T47D (cell line): ENCODE measurements around the gene PLBD2.
A peak's percentile ranks its signal among the peaks of the same experiment; 100 is the strongest.

Experiments
- DNase-seq, 2 experiments: peaks; one replicate each; pipeline versions ENCODE4 v3.0.0 to v3.0.0-alpha.2; 2011 to 2012; ENCODE audit warnings: low read depth in 1 of 2, low spot score in 1 of 2
- JUND ChIP-seq: IDR thresholded peaks from 2 replicates; pipeline ENCODE4 v1.6.1; 2012; ENCODE audit warnings: low read depth
- in situ Hi-C: cut with HindIII; loops from 2 replicates; pipeline ENCODE4 v1.10.0; 2016; ENCODE audit warnings: low sequenced_read_pairs, low pct_unique_long_range_greater_than_20kb

Gene PLBD2, protein sequence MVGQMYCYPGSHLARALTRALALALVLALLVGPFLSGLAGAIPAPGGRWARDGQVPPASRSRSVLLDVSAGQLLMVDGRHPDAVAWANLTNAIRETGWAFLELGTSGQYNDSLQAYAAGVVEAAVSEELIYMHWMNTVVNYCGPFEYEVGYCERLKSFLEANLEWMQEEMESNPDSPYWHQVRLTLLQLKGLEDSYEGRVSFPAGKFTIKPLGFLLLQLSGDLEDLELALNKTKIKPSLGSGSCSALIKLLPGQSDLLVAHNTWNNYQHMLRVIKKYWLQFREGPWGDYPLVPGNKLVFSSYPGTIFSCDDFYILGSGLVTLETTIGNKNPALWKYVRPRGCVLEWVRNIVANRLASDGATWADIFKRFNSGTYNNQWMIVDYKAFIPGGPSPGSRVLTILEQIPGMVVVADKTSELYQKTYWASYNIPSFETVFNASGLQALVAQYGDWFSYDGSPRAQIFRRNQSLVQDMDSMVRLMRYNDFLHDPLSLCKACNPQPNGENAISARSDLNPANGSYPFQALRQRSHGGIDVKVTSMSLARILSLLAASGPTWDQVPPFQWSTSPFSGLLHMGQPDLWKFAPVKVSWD

GRCh38 chr12:113358381-113359132, at the start of gene PLBD2:
Gene PLBD2 (plus strand): TSS chr12:113358587. CDS start chr12:113358601, 14 bp downstream.
- TF ChIP-seq JUND: no peak
- in situ Hi-C loops: no loop called here
- peak; percentile 93 to 95 for DNase-seq

- peak in 1 of 2 experiments; percentile 74 for DNase-seq
- no peak for TF ChIP-seq JUND
Observed at GRCh38 chr12:113310489-113310888, 47.9 kb upstream of the PLBD2 start.

GRCh38 chr12:113314121-113314529, 44.3 kb upstream of the PLBD2 start:
- no peak for DNase-seq
- no peak for TF ChIP-seq JUND
- in situ Hi-C loops: no loop called here

More at GRCh38 chr12:113310489-113310888, 47.9 kb upstream of the PLBD2 start:
- in situ Hi-C loops: no loop called here

- no peak for DNase-seq
- in situ Hi-C loops: no loop called here
- no peak for TF ChIP-seq JUND
Observed at GRCh38 chr12:113315358-113315757, 43.0 kb upstream of the PLBD2 start.

GRCh38 chr12:113316155-113316554, 42.2 kb upstream of the PLBD2 start:
- in situ Hi-C loops: no loop called here
- TF ChIP-seq JUND: no peak
- no peak for DNase-seq

DNA sequence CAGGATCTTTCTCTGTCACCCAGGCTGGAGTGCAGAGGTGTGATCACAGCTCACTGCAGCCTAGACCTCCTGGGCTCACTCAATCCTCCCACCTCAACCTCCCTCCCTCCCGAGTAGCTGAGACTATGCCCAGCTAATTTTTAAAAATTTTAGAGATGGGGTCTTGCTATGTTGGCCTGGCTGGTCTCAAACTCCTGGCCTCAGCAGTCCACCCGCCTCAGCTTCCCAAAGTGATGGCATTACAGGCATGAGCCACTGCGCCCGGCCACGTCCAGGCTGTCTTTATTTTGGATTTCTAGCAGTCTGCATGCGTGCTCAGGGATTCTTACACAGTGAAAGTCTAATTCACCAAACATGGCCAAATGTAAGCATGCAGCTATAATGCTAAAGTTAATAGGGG, 41.3 kb upstream of the PLBD2 start:
- no peak for DNase-seq
- TF ChIP-seq JUND: no peak
- in situ Hi-C loops: no loop called here

DNA sequence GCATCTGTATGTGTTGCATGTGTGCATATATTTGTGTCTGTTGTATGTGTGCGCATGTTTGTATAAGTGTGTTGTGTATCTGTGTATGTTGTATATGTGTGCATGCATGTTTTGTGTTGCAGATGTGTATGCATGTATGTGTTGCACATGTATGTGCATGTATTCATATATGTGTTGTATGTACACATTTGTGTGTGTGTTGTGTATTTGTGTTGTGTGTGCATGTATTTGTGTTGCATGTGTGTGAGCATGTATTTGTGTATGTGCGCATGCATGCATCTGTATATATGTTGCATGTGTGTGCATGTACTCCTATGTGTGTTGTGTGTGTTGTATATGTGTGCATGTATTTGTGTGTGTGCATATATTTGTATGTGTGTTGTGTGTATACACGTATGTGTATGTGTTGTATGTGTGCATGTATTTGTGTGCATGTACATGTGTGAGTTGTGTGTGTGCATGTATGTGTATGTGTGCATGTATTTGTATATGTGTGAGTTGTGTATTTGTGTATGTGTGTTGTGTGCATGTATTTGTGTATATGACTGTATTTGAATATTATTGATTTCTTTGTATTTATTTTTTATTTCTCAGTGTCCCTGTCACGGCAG, 40.2 kb upstream of the PLBD2 start:
- TF ChIP-seq JUND: no peak
- DNase-seq: no peak
- in situ Hi-C loops: no loop called here

- DNase-seq: no peak
- no peak for TF ChIP-seq JUND
- in situ Hi-C loops: no loop called here
Observed at GRCh38 chr12:113318900-113319628, 39.3 kb upstream of the PLBD2 start.

GRCh38 chr12:113320401-113320800, 38.0 kb upstream of the PLBD2 start:
- in situ Hi-C loops: no loop called here
- DNase-seq: no peak
- no peak for TF ChIP-seq JUND

- no peak for TF ChIP-seq JUND
- peak in 1 of 2 experiments; percentile 73 for DNase-seq
- in situ Hi-C loops: no loop called here
Observed at GRCh38 chr12:113322343-113322742, 36.0 kb upstream of the PLBD2 start.

DNA sequence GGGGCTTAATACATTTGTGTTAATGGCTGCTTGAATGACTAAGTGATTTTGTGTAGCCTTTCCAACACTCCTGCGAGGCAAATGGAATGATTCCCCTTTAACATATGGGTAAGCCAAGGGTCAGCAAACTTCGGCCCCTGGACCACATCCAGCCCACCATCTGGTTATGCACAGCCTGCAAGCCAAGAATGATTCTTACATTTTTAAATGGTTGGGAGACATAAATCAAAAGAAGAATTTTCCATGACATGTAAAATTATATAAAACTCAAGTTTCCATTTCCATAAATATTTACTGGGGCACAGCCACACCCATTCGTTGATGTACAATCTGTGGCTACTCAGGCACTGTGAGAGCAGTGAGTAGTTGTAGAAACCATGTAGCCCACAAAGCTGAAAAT, 32.5 kb upstream of the PLBD2 start:
- no peak for TF ChIP-seq JUND
- DNase-seq: no peak
- in situ Hi-C loops: no loop called here
